SK-MEL-5 (cell line): ENCODE data around the gene ALAD. TPM values are rescaled to one million over a fixed set of nuclear protein-coding genes. Genes with fewer than 3 reads are reported as not detected.

ENCODE experiments used
- DNase-seq: peaks from one replicate; pipeline ENCODE4 v3.0.0-alpha.2; 2016; ENCODE audit warnings: low read depth, low spot score
- in situ Hi-C: cut with HindIII; loops from 2 replicates; pipeline ENCODE4 v1.10.0; 2016; ENCODE audit warnings: low sequenced_read_pairs, high pct_unique_total_duplicates, low pct_unique_long_range_greater_than_20kb
- total RNA-seq: library from RNA; depleted of rRNA; stranded (reverse); fragments of >200 nt; shearing (Covaris generic); gene quantifications from 2 replicates; pipeline ENCODE4 v1.2.3, GENCODE V29; 2014; rRNA removed

Gene ALAD
- total RNA-seq, 1 experiment from 2014 or later, result 18.5 TPM

- in situ Hi-C loops, result no loop called here
- no peak for DNase-seq
Observed at GRCh38 chr9:113337714-113338113, 63.4 kb downstream of the ALAD start.

Other genes with a start within 250 kb of the ALAD start
- gene FKBP15, start 180.0 kb downstream of the ALAD start, total RNA-seq, result 34.9 and 35.1 TPM in 2 replicates
- gene SLC31A1, start 179.7 kb downstream of the ALAD start, total RNA-seq, result 104 and 105 TPM in 2 replicates
- 33.7 and 44.8 TPM in 2 replicates for gene CDC26, start 125.7 kb downstream of the ALAD start, total RNA-seq
- gene PRPF4, start 125.6 kb downstream of the ALAD start, total RNA-seq, result 44.7 and 59.0 TPM in 2 replicates
- not detected in 2 replicates for gene RNF183, start 97.9 kb downstream of the ALAD start, total RNA-seq
- 2.2 and 2.4 TPM in 2 replicates for gene WDR31, start 61.0 kb downstream of the ALAD start, total RNA-seq
- gene BSPRY, start 51.7 kb downstream of the ALAD start, total RNA-seq, result not detected in 2 replicates
- gene HDHD3, start 24.3 kb downstream of the ALAD start, total RNA-seq, result 31.1 and 33.8 TPM in 2 replicates
- gene POLE3, start 9.4 kb upstream of the ALAD start, total RNA-seq, result 73.8 and 78.2 TPM in 2 replicates
- gene C9orf43, start 9.5 kb upstream of the ALAD start, total RNA-seq, result 1.1 and 1.4 TPM in 2 replicates
- 23.3 and 25.0 TPM in 2 replicates for gene RGS3, start 62.4 kb upstream of the ALAD start, total RNA-seq